ENCODE measurements around the gene ANKRD42. TPM values are rescaled to one million over a fixed set of nuclear protein-coding genes. Genes with fewer than 3 reads are reported as not detected.
A peak's percentile ranks its signal among the peaks of the same experiment; 100 is the strongest.

The ANKRD42 gene
- total RNA-seq, 2 experiments from 2014 or later = 3.8 to 5.4 TPM

DNA sequence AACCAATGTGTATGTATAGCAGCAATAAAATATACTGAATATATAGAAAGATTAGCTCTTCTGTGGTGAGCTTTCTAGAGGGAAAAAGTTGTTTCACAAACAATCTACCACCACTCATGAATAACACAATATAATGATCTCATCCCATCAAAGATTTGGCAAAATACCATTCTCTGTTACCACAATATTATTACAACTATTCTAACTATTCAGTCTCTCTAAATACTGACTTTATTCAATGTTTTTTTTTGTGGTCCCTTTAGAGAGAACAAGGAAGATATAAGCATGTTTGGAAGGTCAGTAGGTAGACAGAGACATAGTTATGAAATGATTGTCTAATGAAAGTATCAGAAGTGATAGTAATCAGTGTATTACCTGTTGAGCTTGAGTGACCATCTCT, 84.8 kb downstream of the ANKRD42 start:
- peaks cover 11% of the 10 kb centered on the region for H3K4me1 Mint-ChIP-seq (ENCODE audit: low read depth)
- CTCF ChIA-PET = no interaction called here
- no peaks in the 10 kb centered on the region for H3K9me3 Mint-ChIP-seq
- no peak for DNase-seq
- H3K27ac Mint-ChIP-seq = no peak overlapping the region
- H3K36me3 Mint-ChIP-seq = peaks cover 12% of the 10 kb centered on the region
- intact Hi-C loops (cut with micrococcal nuclease) = no loop called here
- no peak overlapping the region for H3K4me3 Mint-ChIP-seq
- POLR2A ChIA-PET = interaction anchor here (0.6 kb wide), 1 partner anchor 243 kb away, joined by 3 read pairs; no protein-coding TSS in a partner anchor
- H3K27me3 Mint-ChIP-seq = no peaks in the 10 kb centered on the region

DNA sequence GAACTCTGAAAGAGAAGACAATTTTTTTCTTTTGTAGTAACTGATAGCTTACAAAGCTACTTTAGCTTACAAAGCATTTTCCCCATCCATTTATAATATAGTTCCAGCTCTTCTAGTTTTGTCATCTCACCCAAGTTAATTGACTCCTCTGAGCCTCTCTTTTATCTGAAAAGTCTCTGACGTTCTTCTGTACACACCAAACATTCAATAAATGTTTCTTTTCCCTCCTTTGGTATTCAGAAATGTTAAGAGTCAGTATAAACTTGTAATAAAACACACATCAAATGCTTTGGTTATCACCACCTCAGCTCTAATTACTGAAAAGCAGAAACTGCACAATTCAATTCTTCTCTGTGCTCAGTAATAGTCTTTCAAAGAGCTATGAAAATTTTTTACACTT, 86.7 kb downstream of the ANKRD42 start:
- CTCF ChIA-PET = interaction anchor here (1.3 kb wide), 1 partner anchor 12 kb away, joined by 5 read pairs; no protein-coding TSS in a partner anchor
- no peak for DNase-seq
- intact Hi-C loops (cut with micrococcal nuclease) = no loop called here

DNA sequence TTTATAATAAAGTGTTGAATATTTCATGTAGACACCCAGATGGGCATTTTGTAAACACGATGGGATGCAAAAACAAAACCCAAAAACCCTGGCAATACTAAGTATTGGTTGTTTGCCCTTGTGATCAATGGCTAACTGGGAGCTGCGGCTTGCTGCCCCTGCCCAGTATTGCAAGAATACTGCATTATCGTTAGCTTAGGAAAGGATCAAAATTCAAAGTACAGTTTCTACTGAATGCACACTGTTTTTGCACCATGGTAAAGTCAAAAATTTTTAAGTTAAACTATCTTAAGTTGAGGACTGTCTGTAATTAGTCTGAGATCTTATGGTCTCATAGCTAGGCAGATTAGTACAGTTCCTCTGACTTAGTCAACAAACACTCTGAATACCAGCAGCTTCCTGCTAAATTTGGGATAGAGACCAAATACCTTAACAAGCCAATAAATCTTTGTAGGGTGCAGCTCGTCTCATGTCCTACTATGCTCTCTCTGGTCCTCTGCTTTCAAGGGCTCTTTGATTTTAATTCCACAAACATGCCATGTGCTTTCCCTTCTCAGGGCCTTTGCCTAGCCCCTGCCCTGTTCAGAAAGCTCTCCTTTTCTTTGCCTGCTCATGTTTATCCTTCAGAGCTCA, 88.7 kb downstream of the ANKRD42 start:
- Mint-ChIP-seq H3K27me3 (no peaks in the 10 kb centered on the region), H3K4me1 (ENCODE audit: low read depth) (peaks cover 33% of the 10 kb centered on the region), H3K27ac (no peak overlapping the region), H3K36me3 (peaks cover 11% of the 10 kb centered on the region), H3K4me3 (no peak overlapping the region), H3K9me3 (peaks cover 1% of the 10 kb centered on the region)
- DNase-seq = no peak
- ChIA-PET CTCF (interaction anchor here (1.0 to 1.3 kb wide), 4 partner anchors 11 to 415 kb away, joined by 3 to 5 read pairs (median 4); no protein-coding TSS in a partner anchor), POLR2A (interaction anchor here (0.7 kb wide), 1 partner anchor 208 kb away, joined by 3 read pairs; no protein-coding TSS in a partner anchor)
- intact Hi-C loops (cut with micrococcal nuclease) = no loop called here

More for the DNA sequence above, 86.7 kb downstream of the ANKRD42 start:
- POLR2A ChIA-PET = no interaction called here
- Mint-ChIP-seq H3K27ac (no peak overlapping the region), H3K36me3 (peaks cover 13% of the 10 kb centered on the region), H3K4me1 (ENCODE audit: low read depth) (peaks cover 27% of the 10 kb centered on the region), H3K9me3 (no peaks in the 10 kb centered on the region), H3K27me3 (no peaks in the 10 kb centered on the region), H3K4me3 (no peak overlapping the region)

GRCh38 chr11:83284501-83285150, 91.1 kb downstream of the ANKRD42 start:
- H3K27ac Mint-ChIP-seq = peak overlapping the region; percentile 99
- intact Hi-C loops (cut with micrococcal nuclease) = no loop called here
- H3K27me3 Mint-ChIP-seq = no peaks in the 10 kb centered on the region
- peak overlapping the region; percentile 92 for H3K4me3 Mint-ChIP-seq
- POLR2A ChIA-PET = no interaction called here
- H3K4me1 Mint-ChIP-seq (ENCODE audit: low read depth) = peaks cover 35% of the 10 kb centered on the region
- peaks cover 3% of the 10 kb centered on the region for H3K9me3 Mint-ChIP-seq
- DNase-seq = no peak
- peaks cover 8% of the 10 kb centered on the region for H3K36me3 Mint-ChIP-seq
- CTCF ChIA-PET = interaction anchor here (0.8 to 1.5 kb wide), 4 partner anchors 9 to 417 kb away, joined by 3 to 5 read pairs (median 3); no protein-coding TSS in a partner anchor

DNA sequence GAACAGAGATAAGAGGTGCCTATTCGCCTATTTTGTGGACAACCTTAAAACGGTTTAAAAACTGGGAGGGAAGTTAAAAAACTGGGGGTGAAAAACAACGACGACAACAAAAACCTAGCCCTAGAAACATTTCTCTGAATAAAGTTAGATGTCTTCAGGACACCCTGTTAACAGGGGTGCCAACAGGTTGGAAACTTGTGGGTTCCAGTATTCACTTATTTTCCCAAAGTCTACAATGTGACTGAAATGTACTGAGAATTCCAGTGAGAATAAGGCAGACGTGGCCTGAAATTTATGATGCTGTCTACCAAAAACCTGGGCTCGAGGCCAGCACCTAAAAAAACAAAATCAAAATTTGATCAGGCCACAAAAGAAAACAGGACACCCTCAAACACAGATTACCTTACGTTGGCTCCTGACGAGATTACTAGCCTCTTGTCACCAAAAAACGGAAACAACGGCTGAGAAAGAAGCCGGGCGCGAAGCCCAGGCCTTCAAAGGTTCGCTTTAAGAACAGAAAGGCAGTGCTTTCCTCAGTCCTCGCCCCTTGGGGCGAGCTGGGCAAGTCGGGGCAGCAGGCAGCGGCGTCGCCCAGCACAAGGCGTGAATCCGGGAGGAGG, 91.7 kb downstream of the ANKRD42 start:
- POLR2A ChIA-PET = interaction anchor here (0.6 to 1.7 kb wide), 3 partner anchors 126 to 385 kb away, joined by 3 to 20 read pairs (median 15); partner anchors contain the start of genes DDIAS, PCF11 and PRCP
- Mint-ChIP-seq H3K36me3 (peaks cover 8% of the 10 kb centered on the region), H3K27ac (peak overlapping the region; percentile 99), H3K4me3 (peak overlapping the region; percentile 92), H3K9me3 (peaks cover 3% of the 10 kb centered on the region), H3K4me1 (ENCODE audit: low read depth) (peaks cover 35% of the 10 kb centered on the region), H3K27me3 (no peaks in the 10 kb centered on the region)
- intact Hi-C loops (cut with micrococcal nuclease) = no loop called here
- CTCF ChIA-PET = interaction anchor here (1.0 to 2.0 kb wide), 7 partner anchors 8 to 385 kb away, joined by 3 to 9 read pairs (median 4); partner anchors contain the start of genes ANKRD42, DDIAS and PRCP
- no peak for DNase-seq

DNA sequence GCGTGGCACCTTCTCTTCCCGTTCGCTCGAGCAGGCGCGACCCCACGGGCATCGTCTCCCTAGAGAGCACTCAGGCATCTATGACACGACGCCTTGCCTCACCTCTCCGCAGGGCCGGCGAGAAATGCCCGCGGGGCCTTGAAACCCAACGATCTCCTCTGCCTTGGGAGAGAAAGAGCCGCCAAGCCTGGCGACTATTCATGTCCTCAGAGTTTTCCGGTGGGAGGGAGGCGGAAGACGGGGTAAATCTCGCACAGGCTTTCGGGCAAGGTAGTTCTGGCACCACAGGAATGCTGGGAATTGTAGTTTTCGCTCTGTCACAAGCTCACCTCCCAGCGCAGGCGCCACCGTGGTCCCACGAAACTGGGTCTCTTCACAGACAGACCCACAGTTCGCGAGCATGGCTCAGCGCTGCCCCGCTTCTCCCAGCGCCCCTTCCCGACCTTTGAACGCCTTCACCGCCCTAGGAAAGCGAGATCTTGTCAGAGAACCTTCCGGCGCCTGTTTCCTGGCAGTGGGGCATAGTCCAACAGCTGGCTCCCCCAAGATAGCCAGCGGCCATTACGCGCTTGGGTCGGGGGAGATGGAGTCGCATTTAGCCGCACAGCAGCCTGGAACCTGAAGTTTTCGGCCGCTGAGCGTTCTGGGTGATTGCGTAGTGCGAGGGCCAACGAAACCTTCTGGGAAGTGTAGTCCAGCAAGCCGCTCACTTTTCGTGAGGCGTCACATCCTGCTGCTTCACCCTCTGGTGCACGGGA, 92.4 kb downstream of the ANKRD42 start, which contains the start of gene CCDC90B:
TSS of gene CCDC90B (minus strand) at position 597 of the 758 bp plus-strand sequence. CDS start at position 202, 395 bp downstream.
- Mint-ChIP-seq H3K4me1 (ENCODE audit: low read depth) (peaks cover 35% of the 10 kb centered on the region), H3K27ac (peak within 1 kb of the TSS; percentile 99), H3K27me3 (no peaks in the 10 kb centered on the region), H3K4me3 (peak within 1 kb of the TSS; percentile 92), H3K9me3 (peaks cover 3% of the 10 kb centered on the region), H3K36me3 (peaks cover 8% of the 10 kb centered on the region)
- intact Hi-C loops (cut with micrococcal nuclease) = loop anchor here (1.0 kb wide), 5 partner anchors 93 to 1417 kb away; partner anchors contain the start of genes ANKRD42, DDIAS and RAB30
- ChIA-PET POLR2A (interaction anchor here (0.6 to 1.7 kb wide), 3 partner anchors 127 to 385 kb away, joined by 3 to 20 read pairs (median 15); partner anchors contain the start of genes DDIAS, PCF11 and PRCP), CTCF (interaction anchor here (1.0 to 2.0 kb wide), 6 partner anchors 10 to 386 kb away, joined by 3 to 9 read pairs (median 4); partner anchors contain the start of genes ANKRD42, DDIAS and PRCP)
- DNase-seq = peak; percentile 96

DNA sequence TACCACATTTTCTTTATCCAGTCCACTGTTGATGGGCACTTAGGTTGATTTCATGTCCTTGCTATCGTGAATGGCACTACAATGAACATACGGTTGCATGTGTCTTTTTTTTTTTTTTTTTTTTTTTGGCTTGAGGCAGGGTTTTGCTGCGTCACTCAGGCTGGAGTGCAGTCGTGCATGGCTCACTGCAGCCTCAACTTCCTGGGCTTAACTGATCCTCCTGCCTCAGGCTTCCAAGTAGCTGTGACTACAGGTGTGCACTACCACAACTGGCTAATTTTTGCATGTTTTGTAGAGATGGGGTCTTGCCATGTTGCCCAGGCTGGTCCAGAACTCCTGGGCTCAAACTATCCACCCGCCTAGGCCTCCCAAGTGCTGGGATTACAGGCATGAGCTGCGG, 94.1 kb downstream of the ANKRD42 start:
- CTCF ChIA-PET = interaction anchor here (0.6 to 2.0 kb wide), 2 partner anchors 8 to 386 kb away, joined by 3 to 9 read pairs; partner anchors contain the start of gene DDIAS
- Mint-ChIP-seq H3K27ac (no peak overlapping the region), H3K36me3 (peaks cover 8% of the 10 kb centered on the region), H3K27me3 (no peaks in the 10 kb centered on the region), H3K4me3 (no peak overlapping the region), H3K4me1 (ENCODE audit: low read depth) (peaks cover 32% of the 10 kb centered on the region), H3K9me3 (peaks cover 3% of the 10 kb centered on the region)
- DNase-seq = no peak
- POLR2A ChIA-PET = no interaction called here
- intact Hi-C loops (cut with micrococcal nuclease) = no loop called here

DNA sequence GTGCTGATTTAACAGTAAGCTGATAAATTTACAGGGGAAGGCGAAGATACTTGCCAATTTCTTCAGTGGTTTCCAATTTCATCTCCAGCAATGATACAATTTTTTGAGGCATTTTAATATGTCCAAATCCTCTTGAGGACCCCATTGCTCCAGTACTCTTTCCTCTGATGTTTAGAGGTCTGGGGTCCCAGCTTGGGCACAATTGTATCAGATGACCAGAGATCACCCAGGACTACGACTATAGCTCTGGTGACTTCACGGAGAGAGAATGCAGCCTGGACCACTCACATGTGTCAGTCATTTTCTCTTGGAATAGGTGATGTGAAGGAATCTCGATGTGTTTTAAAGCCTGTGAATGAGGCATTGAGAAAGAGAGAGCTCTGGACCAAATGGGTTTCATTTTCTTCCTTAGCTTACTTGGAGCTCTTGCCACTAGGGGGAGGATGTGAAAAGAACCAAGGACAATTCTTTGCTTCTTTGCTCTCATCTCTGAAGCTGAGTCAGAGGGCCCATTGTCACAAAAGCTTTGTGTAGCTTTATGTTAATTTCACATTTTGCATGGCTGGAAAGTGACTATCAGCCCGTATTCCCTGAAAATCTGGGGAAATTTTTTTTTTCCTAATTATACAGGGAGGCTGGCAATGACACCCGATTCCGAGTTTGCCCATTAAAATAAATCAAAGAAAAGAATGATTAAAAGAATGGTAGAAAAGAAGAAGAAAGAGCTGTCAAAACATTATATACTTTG, 99.4 kb downstream of the ANKRD42 start:
- Mint-ChIP-seq H3K36me3 (no peaks in the 10 kb centered on the region), H3K27me3 (no peaks in the 10 kb centered on the region), H3K9me3 (no peaks in the 10 kb centered on the region), H3K4me3 (peak overlapping the region; percentile 44), H3K4me1 (ENCODE audit: low read depth) (peaks cover 10% of the 10 kb centered on the region), H3K27ac (no peak overlapping the region)
- no peak for DNase-seq
- ChIA-PET CTCF (interaction anchor here (0.5 to 3.8 kb wide), 29 partner anchors 9 to 530 kb away, joined by 3 to 51 read pairs (median 5); partner anchors contain the start of gene DDIAS), POLR2A (interaction anchor here (1.2 kb wide), 1 partner anchor 136 kb away, joined by 3 read pairs; the partner anchor contains the start of gene PCF11)
- intact Hi-C loops (cut with micrococcal nuclease) = loop anchor here (1.0 kb wide), 2 partner anchors 431 to 523 kb away; no protein-coding TSS in a partner anchor

- H3K4me1 Mint-ChIP-seq (ENCODE audit: low read depth) = peaks cover 10% of the 10 kb centered on the region
- no peak for DNase-seq
- no peak overlapping the region for H3K4me3 Mint-ChIP-seq
- POLR2A ChIA-PET = interaction anchor here (1.2 kb wide), 1 partner anchor 136 kb away, joined by 3 read pairs; the partner anchor contains the start of gene PCF11
- intact Hi-C loops (cut with micrococcal nuclease) = loop anchor here (1.0 kb wide), 2 partner anchors 431 to 523 kb away; no protein-coding TSS in a partner anchor
- no peaks in the 10 kb centered on the region for H3K36me3 Mint-ChIP-seq
- CTCF ChIA-PET = interaction anchor here (0.5 to 3.8 kb wide), 24 partner anchors 9 to 529 kb away, joined by 3 to 51 read pairs (median 5); partner anchors contain the start of gene DDIAS
- H3K9me3 Mint-ChIP-seq = no peaks in the 10 kb centered on the region
- H3K27ac Mint-ChIP-seq = no peak overlapping the region
- H3K27me3 Mint-ChIP-seq = no peaks in the 10 kb centered on the region
These were observed 99.9 kb downstream of the ANKRD42 start for GRCh38 chr11:83293457-83293774.

DNA sequence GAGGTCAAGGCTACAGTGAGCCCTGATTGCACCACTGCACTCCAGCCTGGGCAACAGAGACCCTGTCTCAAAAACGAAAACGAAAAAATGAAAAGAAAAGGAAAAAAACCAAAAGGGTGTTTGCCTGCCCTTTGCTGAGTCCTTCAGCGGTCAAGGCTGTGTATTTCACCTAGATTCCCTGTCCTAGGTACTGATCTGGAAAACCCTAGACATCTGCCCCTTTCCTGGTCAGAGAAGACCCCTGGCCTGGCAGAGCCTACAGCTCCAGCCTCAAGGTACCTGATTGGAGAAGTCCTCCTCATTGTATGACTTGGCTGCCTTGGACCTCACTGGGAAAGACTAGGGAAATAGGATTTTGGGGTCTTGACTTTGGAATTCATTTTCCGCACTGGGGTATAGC, 100.7 kb downstream of the ANKRD42 start:
- Mint-ChIP-seq H3K4me3 (no peak overlapping the region), H3K36me3 (no peaks in the 10 kb centered on the region), H3K27ac (no peak overlapping the region), H3K9me3 (no peaks in the 10 kb centered on the region), H3K27me3 (no peaks in the 10 kb centered on the region), H3K4me1 (ENCODE audit: low read depth) (peaks cover 10% of the 10 kb centered on the region)
- intact Hi-C loops (cut with micrococcal nuclease) = no loop called here
- no peak for DNase-seq
- ChIA-PET POLR2A (no interaction called here), CTCF (interaction anchor here (1.8 to 3.8 kb wide), 3 partner anchors 9 to 522 kb away, joined by 5 to 51 read pairs (median 14); no protein-coding TSS in a partner anchor)

Measured in activated CD4-positive, alpha-beta memory T cell treated with anti-CD3 and anti-CD28 coated beads for 36 hours (primary cell).